ENCODE results near the gene DNAJC21. TPM values are rescaled to one million over a fixed set of nuclear protein-coding genes. Genes with fewer than 3 reads are reported as not detected.
"Not testable (repeated sequence)": the region's sequence is repeated elsewhere in the genome, so short reads cannot be mapped to it uniquely, and the experiment has no call there.

The DNAJC21 gene
- total and polyA plus RNA-seq, 7 experiments from 2014 or later = 17.3 to 66.4 (median 48.6) TPM

GRCh38 chr5:34957857-34958690, 28.7 kb downstream of the DNAJC21 start:
- peak overlapping the region in 7 of 9 donors; percentile 39 to 79 (median 62) for H3K27ac Mint-ChIP-seq
- POLR2A ChIA-PET = no interaction called here

DNA sequence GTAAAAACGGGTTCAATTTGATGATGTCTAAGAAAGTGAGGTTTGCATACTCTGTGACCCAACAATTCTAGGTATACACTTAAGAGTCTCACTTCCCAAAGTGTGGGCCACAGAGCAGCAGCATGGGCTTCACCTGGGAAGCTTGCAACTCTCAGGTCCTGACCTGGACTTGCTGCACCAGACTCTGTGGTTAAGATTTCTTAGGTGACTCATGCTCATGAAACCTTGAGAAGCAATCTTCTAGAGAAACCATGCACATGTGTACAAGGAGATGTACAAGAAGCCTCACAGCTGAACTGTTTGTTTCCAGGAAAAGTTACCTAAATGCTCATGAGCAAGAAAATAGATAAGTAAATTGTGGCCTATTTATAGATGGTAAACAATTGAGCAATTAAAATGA, 30.0 kb downstream of the DNAJC21 start:
- intact Hi-C loops (cut with micrococcal nuclease) = no loop called here
- CTCF ChIA-PET = no interaction called here
- POLR2A ChIA-PET = no interaction called here
- Histone ChIP-seq H3K36me3 (ENCODE audit: control insufficient read depth in 2 of 3, insufficient read depth in 3 of 3, low read length in 3 of 3) (peaks cover 0 to 6% (median 0%) of the 10 kb centered on the region in 3 experiments), H3K4me1 (ENCODE audit: control insufficient read depth in 2 of 2, insufficient read depth in 2 of 2, low read length in 2 of 2) (no peaks in the 10 kb centered on the region), H3K27me3 (ENCODE audit: control insufficient read depth in 2 of 2, insufficient read depth in 2 of 2, low read length in 2 of 2) (no peaks in the 10 kb centered on the region), H3K27ac (ENCODE audit: low read depth, low read length) (no peak overlapping the region), H3K4me3 (ENCODE audit: low read length) (no peak overlapping the region), H3K9me3 (ENCODE audit: control insufficient read depth in 2 of 3, low read length in 3 of 3) (no peaks in the 10 kb centered on the region)
- DNase-seq (no peak), ATAC-seq (no peak)
- H3K27me3 Mint-ChIP-seq = no peaks in the 10 kb centered on the region
- peak overlapping the region in 1 of 10 donors; percentile 43 for H3K4me3 Mint-ChIP-seq
- H3K36me3 Mint-ChIP-seq = peaks cover 3 to 16% (median 9%) of the 10 kb centered on the region in 5 donors
- peaks cover 0 to 2% (median 0%) of the 10 kb centered on the region in 11 donors for H3K9me3 Mint-ChIP-seq
- H3K4me1 Mint-ChIP-seq = peaks cover 0 to 25% (median 0%) of the 10 kb centered on the region in 7 donors
- H3K27ac Mint-ChIP-seq = peak overlapping the region in 8 of 9 donors; percentile 3 to 78 (median 48)

More at GRCh38 chr5:34957857-34958690, 28.7 kb downstream of the DNAJC21 start:
- no peaks in the 10 kb centered on the region for H3K27me3 ChIP-seq (ENCODE audit: control insufficient read depth in 2 of 2, insufficient read depth in 2 of 2, low read length in 2 of 2)
- H3K4me1 Mint-ChIP-seq = peaks cover 0 to 25% (median 0%) of the 10 kb centered on the region in 7 donors
- H3K36me3 ChIP-seq (ENCODE audit: control insufficient read depth in 2 of 3, insufficient read depth in 3 of 3, low read length in 3 of 3) = peaks cover 0 to 18% (median 0%) of the 10 kb centered on the region in 3 experiments
- CTCF ChIA-PET = interaction anchor here (1.2 kb wide), 1 partner anchor 922 kb away, joined by 4 read pairs; no protein-coding TSS in a partner anchor
- H3K9me3 Mint-ChIP-seq = no peaks in the 10 kb centered on the region
- H3K4me3 ChIP-seq (ENCODE audit: low read length) = no peak overlapping the region
- H3K4me3 Mint-ChIP-seq = no peak overlapping the region
- peak in 3 of 9 donors; percentile 1 to 17 (median 11) for DNase-seq
- no peaks in the 10 kb centered on the region for H3K4me1 ChIP-seq (ENCODE audit: control insufficient read depth in 2 of 2, insufficient read depth in 2 of 2, low read length in 2 of 2)
- peak; percentile 61 for ATAC-seq
- peaks cover 3 to 18% (median 8%) of the 10 kb centered on the region in 5 donors for H3K36me3 Mint-ChIP-seq
- no peaks in the 10 kb centered on the region for H3K9me3 ChIP-seq (ENCODE audit: control insufficient read depth in 2 of 3, low read length in 3 of 3)
- H3K27ac ChIP-seq (ENCODE audit: low read depth, low read length) = no peak overlapping the region
- no peaks in the 10 kb centered on the region for H3K27me3 Mint-ChIP-seq
- intact Hi-C loops (cut with micrococcal nuclease) = loop anchor here in 1 of 2 donors (1.0 kb wide), 1 partner anchor 45 kb away; no protein-coding TSS in a partner anchor

GRCh38 chr5:34967540-34967939, 38.2 kb downstream of the DNAJC21 start:
- CTCF ChIA-PET = no interaction called here
- no peak for ATAC-seq

GRCh38 chr5:34968258-34968657, 38.9 kb downstream of the DNAJC21 start:
- Histone ChIP-seq H3K27me3 (ENCODE audit: control insufficient read depth in 2 of 2, insufficient read depth in 2 of 2, low read length in 2 of 2) (no peaks in the 10 kb centered on the region), H3K4me3 (ENCODE audit: low read length) (no peak overlapping the region), H3K27ac (ENCODE audit: low read depth, low read length) (no peak overlapping the region), H3K36me3 (ENCODE audit: control insufficient read depth in 2 of 3, insufficient read depth in 3 of 3, low read length in 3 of 3) (no peaks in the 10 kb centered on the region), H3K4me1 (ENCODE audit: control insufficient read depth in 2 of 2, insufficient read depth in 2 of 2, low read length in 2 of 2) (no peaks in the 10 kb centered on the region), H3K9me3 (ENCODE audit: control insufficient read depth in 2 of 3, low read length in 3 of 3) (no peaks in the 10 kb centered on the region)
- CTCF ChIA-PET = no interaction called here
- intact Hi-C loops (cut with micrococcal nuclease) = no loop called here
- no peaks in the 10 kb centered on the region for H3K27me3 Mint-ChIP-seq
- H3K9me3 Mint-ChIP-seq = peaks cover 0 to 14% (median 10%) of the 10 kb centered on the region in 11 donors
- ATAC-seq (no peak), DNase-seq (no peak)
- POLR2A ChIA-PET = no interaction called here
- H3K27ac Mint-ChIP-seq = no peak overlapping the region
- peaks cover 0 to 23% (median 16%) of the 10 kb centered on the region in 5 donors for H3K36me3 Mint-ChIP-seq
- H3K4me1 Mint-ChIP-seq = peaks cover 0 to 3% (median 0%) of the 10 kb centered on the region in 7 donors
- no peak overlapping the region for H3K4me3 Mint-ChIP-seq

More at GRCh38 chr5:34967540-34967939, 38.2 kb downstream of the DNAJC21 start:
- Mint-ChIP-seq H3K27me3 (no peaks in the 10 kb centered on the region), H3K36me3 (peaks cover 0 to 23% (median 16%) of the 10 kb centered on the region in 5 donors), H3K9me3 (peaks cover 0 to 14% (median 10%) of the 10 kb centered on the region in 11 donors), H3K27ac (no peak overlapping the region), H3K4me3 (no peak overlapping the region), H3K4me1 (peaks cover 0 to 3% (median 0%) of the 10 kb centered on the region in 7 donors)
- H3K4me3 ChIP-seq (ENCODE audit: low read length) = no peak overlapping the region
- POLR2A ChIA-PET = no interaction called here
- intact Hi-C loops (cut with micrococcal nuclease) = no loop called here
- no peaks in the 10 kb centered on the region for H3K36me3 ChIP-seq (ENCODE audit: control insufficient read depth in 2 of 3, insufficient read depth in 3 of 3, low read length in 3 of 3)
- no peaks in the 10 kb centered on the region for H3K4me1 ChIP-seq (ENCODE audit: control insufficient read depth in 2 of 2, insufficient read depth in 2 of 2, low read length in 2 of 2)
- H3K9me3 ChIP-seq (ENCODE audit: control insufficient read depth in 2 of 3, low read length in 3 of 3) = no peaks in the 10 kb centered on the region
- no peak for DNase-seq
- no peak overlapping the region for H3K27ac ChIP-seq (ENCODE audit: low read depth, low read length)
- H3K27me3 ChIP-seq (ENCODE audit: control insufficient read depth in 2 of 2, insufficient read depth in 2 of 2, low read length in 2 of 2) = no peaks in the 10 kb centered on the region

DNA sequence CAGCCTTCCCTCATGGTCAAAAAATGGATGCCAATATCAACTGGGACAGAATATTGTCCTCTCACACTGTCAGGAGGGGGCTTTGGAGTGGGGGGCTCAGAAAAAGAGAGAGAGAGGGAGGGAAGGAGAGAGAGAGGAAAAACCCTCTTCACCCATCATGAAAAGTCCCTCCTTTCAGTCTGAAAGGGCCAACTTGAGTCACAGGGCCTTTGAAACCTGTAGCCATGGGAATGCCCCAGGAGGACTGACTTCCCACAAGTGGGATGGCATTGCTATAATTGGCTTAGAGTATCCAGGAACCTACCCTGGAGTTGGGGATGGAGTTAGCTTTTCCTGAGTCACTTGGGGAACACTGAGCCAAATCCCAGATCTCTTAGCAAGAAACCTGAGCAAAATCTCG, 41.2 kb downstream of the DNAJC21 start:
- peak overlapping the region in 1 of 9 donors; percentile 48 for H3K27ac Mint-ChIP-seq
- Histone ChIP-seq H3K4me3 (ENCODE audit: low read length) (no peak overlapping the region), H3K27me3 (ENCODE audit: control insufficient read depth in 2 of 2, insufficient read depth in 2 of 2, low read length in 2 of 2) (no peaks in the 10 kb centered on the region), H3K4me1 (ENCODE audit: control insufficient read depth in 2 of 2, insufficient read depth in 2 of 2, low read length in 2 of 2) (no peaks in the 10 kb centered on the region), H3K9me3 (ENCODE audit: control insufficient read depth in 2 of 3, low read length in 3 of 3) (no peaks in the 10 kb centered on the region), H3K36me3 (ENCODE audit: control insufficient read depth in 2 of 3, insufficient read depth in 3 of 3, low read length in 3 of 3) (no peaks in the 10 kb centered on the region), H3K27ac (ENCODE audit: low read depth, low read length) (no peak overlapping the region)
- peaks cover 0 to 23% (median 15%) of the 10 kb centered on the region in 5 donors for H3K36me3 Mint-ChIP-seq
- intact Hi-C loops (cut with micrococcal nuclease) = no loop called here
- no peak for DNase-seq
- H3K9me3 Mint-ChIP-seq = peaks cover 0 to 14% (median 6%) of the 10 kb centered on the region in 11 donors
- no peak overlapping the region for H3K4me3 Mint-ChIP-seq
- no peaks in the 10 kb centered on the region for H3K4me1 Mint-ChIP-seq
- ChIA-PET POLR2A (interaction anchor here (0.7 kb wide), 1 partner anchor 1051 kb away, joined by 3 read pairs; no protein-coding TSS in a partner anchor), CTCF (no interaction called here)
- peaks cover 0 to under 1% (median 0%) of the 10 kb centered on the region in 5 donors for H3K27me3 Mint-ChIP-seq
- ATAC-seq = no peak

GRCh38 chr5:34971655-34972054, 42.3 kb downstream of the DNAJC21 start:
- H3K27ac Mint-ChIP-seq; H3K4me1 ChIP-seq (ENCODE audit: control insufficient read depth in 2 of 2, insufficient read depth in 2 of 2, low read length in 2 of 2); ATAC-seq; H3K4me1 Mint-ChIP-seq; H3K4me3 ChIP-seq (ENCODE audit: low read length); H3K9me3 ChIP-seq (ENCODE audit: control insufficient read depth in 2 of 3, low read length in 3 of 3); DNase-seq; H3K27me3 ChIP-seq (ENCODE audit: control insufficient read depth in 2 of 2, insufficient read depth in 2 of 2, low read length in 2 of 2); POLR2A ChIA-PET; intact Hi-C loops (cut with micrococcal nuclease); CTCF ChIA-PET; H3K9me3 Mint-ChIP-seq; H3K36me3 ChIP-seq (ENCODE audit: control insufficient read depth in 2 of 3, insufficient read depth in 3 of 3, low read length in 3 of 3); H3K4me3 Mint-ChIP-seq; H3K27me3 Mint-ChIP-seq; H3K27ac ChIP-seq (ENCODE audit: low read depth, low read length): not testable (repeated sequence)
- peaks cover 0 to 15% (median 6%) of the 10 kb centered on the region in 5 donors for H3K36me3 Mint-ChIP-seq

Data from naive thymus-derived CD4-positive, alpha-beta T cell (primary cell).